Fibroblast of mammary gland (primary cell): ENCODE measurements around the gene CRYZL1.
"Not testable (repeated sequence)": the region's sequence is repeated elsewhere in the genome, so short reads cannot be mapped to it uniquely, and the experiment has no call there.

ENCODE experiments used
- DNase-seq: peaks from one replicate; pipeline ENCODE4 v3.0.0-alpha.2; 2010; ENCODE audit warnings: low read depth
- H3K4me3 ChIP-seq: 2 replicates; pipeline ENCODE4 v1.5.1; 2011; ENCODE audit warnings: low read depth, mild to moderate bottlenecking, low read length, moderate library complexity; ENCODE audit not compliant: control insufficient read depth
- CTCF ChIP-seq: conservative IDR thresholded peaks from 2 replicates; pipeline ENCODE4 v1.5.1; 2011; ENCODE audit warnings: low read depth, low read length, inconsistent platforms; ENCODE audit not compliant: control insufficient read depth, insufficient read depth

CRYZL1 gene

GRCh38 chr21:33684068-33684467 lies 42.5 kb upstream of the CRYZL1 start:
- no peak overlapping the region for H3K4me3 ChIP-seq
- TF ChIP-seq CTCF = no peak
- DNase-seq = no peak

GRCh38 chr21:33682992-33683627 lies 41.6 kb upstream of the CRYZL1 start:
- peak; percentile 92 for DNase-seq
- no peak for TF ChIP-seq CTCF
- H3K4me3 ChIP-seq = no peak overlapping the region

GRCh38 chr21:33680870-33681269 lies 39.3 kb upstream of the CRYZL1 start:
- H3K4me3 ChIP-seq = no peak overlapping the region
- no peak for DNase-seq
- TF ChIP-seq CTCF = no peak

- no peak for DNase-seq
- no peak for TF ChIP-seq CTCF
- no peak overlapping the region for H3K4me3 ChIP-seq
Measured at GRCh38 chr21:33677450-33677849, 35.9 kb upstream of the CRYZL1 start.

- DNase-seq, H3K4me3 ChIP-seq: not testable (repeated sequence)
Measured at GRCh38 chr21:33676666-33677065, 35.1 kb upstream of the CRYZL1 start.

GRCh38 chr21:33674226-33674625 lies 32.7 kb upstream of the CRYZL1 start:
- DNase-seq = no peak
- no peak for TF ChIP-seq CTCF

GRCh38 chr21:33673473-33673872 lies 31.9 kb upstream of the CRYZL1 start:
- DNase-seq = no peak
- H3K4me3 ChIP-seq = no peak overlapping the region
- TF ChIP-seq CTCF = no peak

More at GRCh38 chr21:33674226-33674625, 32.7 kb upstream of the CRYZL1 start:
- no peak overlapping the region for H3K4me3 ChIP-seq
